Measurements from ENCODE around the gene ID2. TPM values are rescaled to one million over a fixed set of nuclear protein-coding genes. Genes with fewer than 3 reads are reported as not detected.

The ID2 gene
- total RNA-seq, 2 experiments from 2014 or later: 85.7 to 91.6 TPM

GRCh38 chr2:8669157-8669817, 12.6 kb upstream of the ID2 start:
- Mint-ChIP-seq H3K4me1 (ENCODE audit: low read depth) (peaks cover 9% of the 10 kb centered on the region), H3K4me3 (no peak overlapping the region), H3K27ac (no peak overlapping the region), H3K36me3 (ENCODE audit: low read depth) (peaks cover 8% of the 10 kb centered on the region), H3K9me3 (peaks cover 11% of the 10 kb centered on the region), H3K27me3 (peaks cover 8% of the 10 kb centered on the region)
- ATAC-seq: no peak
- no peak for TF ChIP-seq CTCF (IDR thresholded peaks at IDR 0.05)
- intact Hi-C loops (cut with micrococcal nuclease): no loop called here
- no peak for DNase-seq
- ChIA-PET POLR2A (interaction anchor here (1.2 to 1.9 kb wide), 2 partner anchors 9 to 12 kb away, joined by 4 to 8 read pairs; partner anchors contain the start of gene ID2), CTCF (interaction anchor here (1.0 kb wide), 1 partner anchor 24 kb away, joined by 4 read pairs; no protein-coding TSS in a partner anchor)

- CTCF ChIA-PET: interaction anchor here (1.0 kb wide), 1 partner anchor 22 kb away, joined by 4 read pairs; no protein-coding TSS in a partner anchor
- no peak overlapping the region for H3K27ac Mint-ChIP-seq
- ATAC-seq (no peak), DNase-seq (no peak)
- POLR2A ChIA-PET: interaction anchor here (1.9 kb wide), 1 partner anchor 11 kb away, joined by 8 read pairs; the partner anchor contains the start of gene ID2
- no peaks in the 10 kb centered on the region for H3K4me1 Mint-ChIP-seq (ENCODE audit: low read depth)
- no peak for TF ChIP-seq CTCF (IDR thresholded peaks at IDR 0.05)
- no peak overlapping the region for H3K4me3 Mint-ChIP-seq
- intact Hi-C loops (cut with micrococcal nuclease): no loop called here
- H3K27me3 Mint-ChIP-seq: peaks cover 17% of the 10 kb centered on the region
- peaks cover 19% of the 10 kb centered on the region for H3K9me3 Mint-ChIP-seq
- H3K36me3 Mint-ChIP-seq (ENCODE audit: low read depth): peaks cover 10% of the 10 kb centered on the region
Observed at GRCh38 chr2:8670580-8670979, 11.3 kb upstream of the ID2 start.

- ATAC-seq: no peak
- Mint-ChIP-seq H3K36me3 (ENCODE audit: low read depth) (peaks cover 10% of the 10 kb centered on the region), H3K27me3 (peaks cover 23% of the 10 kb centered on the region), H3K27ac (no peak overlapping the region), H3K4me3 (no peak overlapping the region), H3K9me3 (peaks cover 24% of the 10 kb centered on the region), H3K4me1 (ENCODE audit: low read depth) (peaks cover under 1% of the 10 kb centered on the region)
- intact Hi-C loops (cut with micrococcal nuclease): no loop called here
- ChIA-PET POLR2A (interaction anchor here (1.9 to 2.3 kb wide), 2 partner anchors 10 kb away, joined by 8 to 10 read pairs; partner anchors contain the start of gene ID2), CTCF (no interaction called here)
- DNase-seq: no peak
- TF ChIP-seq CTCF (IDR thresholded peaks at IDR 0.05): no peak
Observed at GRCh38 chr2:8671176-8671575, 10.7 kb upstream of the ID2 start.

- DNase-seq: peak; percentile 30
- CTCF ChIA-PET: no interaction called here
- H3K4me3 Mint-ChIP-seq: no peak overlapping the region
- intact Hi-C loops (cut with micrococcal nuclease): no loop called here
- H3K27ac Mint-ChIP-seq: no peak overlapping the region
- peaks cover 25% of the 10 kb centered on the region for H3K9me3 Mint-ChIP-seq
- peak; percentile 64 for ATAC-seq
- TF ChIP-seq CTCF (IDR thresholded peaks at IDR 0.05): no peak
- peaks cover 10% of the 10 kb centered on the region for H3K36me3 Mint-ChIP-seq (ENCODE audit: low read depth)
- H3K27me3 Mint-ChIP-seq: peaks cover 25% of the 10 kb centered on the region
- POLR2A ChIA-PET: interaction anchor here (2.3 kb wide), 1 partner anchor 10 kb away, joined by 10 read pairs; the partner anchor contains the start of gene ID2
- peaks cover 2% of the 10 kb centered on the region for H3K4me1 Mint-ChIP-seq (ENCODE audit: low read depth)
Observed at GRCh38 chr2:8671802-8672201, 10.1 kb upstream of the ID2 start.

- TF ChIP-seq CTCF (IDR thresholded peaks at IDR 0.05): no peak
- ATAC-seq (no peak), DNase-seq (no peak)
- intact Hi-C loops (cut with micrococcal nuclease): no loop called here
- Mint-ChIP-seq H3K9me3 (peaks cover 25% of the 10 kb centered on the region), H3K4me3 (no peak overlapping the region), H3K27ac (no peak overlapping the region), H3K27me3 (peaks cover 35% of the 10 kb centered on the region), H3K36me3 (ENCODE audit: low read depth) (peaks cover 10% of the 10 kb centered on the region), H3K4me1 (ENCODE audit: low read depth) (peaks cover 12% of the 10 kb centered on the region)
- ChIA-PET CTCF (no interaction called here), POLR2A (interaction anchor here (2.3 kb wide), 1 partner anchor 8 kb away, joined by 10 read pairs; the partner anchor contains the start of gene ID2)
Observed at GRCh38 chr2:8672940-8673339, 8.9 kb upstream of the ID2 start.
